GM19240 (cell line): ENCODE data around the gene TCP10L.
"Not testable (repeated sequence)": the region's sequence is repeated elsewhere in the genome, so short reads cannot be mapped to it uniquely, and the experiment has no call there.

Experiments
- DNase-seq: peaks from one replicate; pipeline ENCODE4 v3.0.0; 2011; ENCODE audit warnings: low spot score; ENCODE audit not compliant: insufficient read length

Gene TCP10L

GRCh38 chr21:32585042-32585710, at the start of gene TCP10L:
Gene TCP10L (minus strand): TSS chr21:32585523. CDS start chr21:32584304, 1,219 bp downstream.
- DNase-seq = no peak

- DNase-seq = no peak
Measured at GRCh38 chr21:32626621-32627196, 41.4 kb upstream of the TCP10L start.

GRCh38 chr21:32618218-32618617, 32.9 kb upstream of the TCP10L start:
- not testable (repeated sequence) for DNase-seq

- DNase-seq = no peak
Measured at GRCh38 chr21:32613436-32614043, 28.2 kb upstream of the TCP10L start.

- no peak for DNase-seq
Measured at GRCh38 chr21:32612999-32613337, 27.6 kb upstream of the TCP10L start.

- peak; percentile 65 for DNase-seq
Measured at GRCh38 chr21:32612075-32612998, 27.0 kb upstream of the TCP10L start, which contains the start of gene CFAP298. Gene CFAP298 (minus strand): TSS chr21:32612377. CDS start chr21:32612243, 134 bp downstream.

- DNase-seq = peak; percentile 24
Measured at GRCh38 chr21:32611471-32611997, 26.2 kb upstream of the TCP10L start.

- not testable (repeated sequence) for DNase-seq
Measured at GRCh38 chr21:32610940-32611339, 25.6 kb upstream of the TCP10L start.

- DNase-seq = no peak
Measured at GRCh38 chr21:32608851-32609250, 23.5 kb upstream of the TCP10L start.

GRCh38 chr21:32605469-32605868, 20.1 kb upstream of the TCP10L start:
- no peak for DNase-seq

- DNase-seq = no peak
Measured at GRCh38 chr21:32604464-32604863, 19.1 kb upstream of the TCP10L start.

- no peak for DNase-seq
Measured at GRCh38 chr21:32603131-32603530, 17.8 kb upstream of the TCP10L start.

GRCh38 chr21:32602099-32602498, 16.8 kb upstream of the TCP10L start:
- DNase-seq = no peak

- DNase-seq = no peak
Measured at GRCh38 chr21:32599526-32599925, 14.2 kb upstream of the TCP10L start.

GRCh38 chr21:32599091-32599490, 13.8 kb upstream of the TCP10L start:
- no peak for DNase-seq

- no peak for DNase-seq
Measured at GRCh38 chr21:32597205-32597604, 11.9 kb upstream of the TCP10L start.

GRCh38 chr21:32595431-32595830, 10.1 kb upstream of the TCP10L start:
- no peak for DNase-seq

GRCh38 chr21:32593690-32594089, 8.4 kb upstream of the TCP10L start:
- DNase-seq = no peak

GRCh38 chr21:32592929-32593502, 7.7 kb upstream of the TCP10L start:
- no peak for DNase-seq

GRCh38 chr21:32590130-32590529, 4.8 kb upstream of the TCP10L start:
- DNase-seq = no peak

GRCh38 chr21:32587651-32588050, 2.3 kb upstream of the TCP10L start:
- no peak for DNase-seq
